GM19455 (cell line): ENCODE results near the gene OR6C1.
"Not testable (repeated sequence)": the region's sequence is repeated elsewhere in the genome, so short reads cannot be mapped to it uniquely, and the experiment has no call there.

Source experiments
- ATAC-seq: cut with Tn5 transposase; IDR thresholded peaks from one replicate; pipeline ENCODE4 v1.9.1; 2021; ENCODE audit not compliant: unreplicated experiment

OR6C1 gene

GRCh38 chr12:55314043-55314442 is at the start of gene OR6C1:
OR6C1 (plus strand) TSS chr12:55314343; CDS start chr12:55320600, 6,257 bp downstream.
- no peak for ATAC-seq

- ATAC-seq = no peak
Measured at GRCh38 chr12:55280991-55281390, 33.2 kb upstream of the OR6C1 start.

DNA sequence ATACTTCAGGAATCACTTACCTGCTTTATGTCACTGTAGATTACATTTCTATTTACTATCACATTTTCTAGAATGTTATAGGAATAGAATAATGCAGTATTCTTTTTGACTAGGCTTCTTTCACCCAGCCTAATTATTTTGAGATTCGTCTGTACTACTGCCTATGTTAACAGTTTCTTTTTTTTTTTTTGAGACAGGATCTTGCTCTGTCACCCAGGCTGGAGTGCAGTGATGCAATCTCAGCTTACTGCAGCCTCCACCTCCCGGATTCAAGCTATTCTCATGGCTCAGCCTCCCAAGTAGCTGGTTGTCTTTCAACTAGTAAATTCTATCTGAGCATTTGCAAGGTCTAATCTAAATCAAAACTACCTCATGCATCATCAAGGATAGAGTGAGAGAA is 24.1 kb upstream of the OR6C1 start:
- ATAC-seq = no peak

DNA sequence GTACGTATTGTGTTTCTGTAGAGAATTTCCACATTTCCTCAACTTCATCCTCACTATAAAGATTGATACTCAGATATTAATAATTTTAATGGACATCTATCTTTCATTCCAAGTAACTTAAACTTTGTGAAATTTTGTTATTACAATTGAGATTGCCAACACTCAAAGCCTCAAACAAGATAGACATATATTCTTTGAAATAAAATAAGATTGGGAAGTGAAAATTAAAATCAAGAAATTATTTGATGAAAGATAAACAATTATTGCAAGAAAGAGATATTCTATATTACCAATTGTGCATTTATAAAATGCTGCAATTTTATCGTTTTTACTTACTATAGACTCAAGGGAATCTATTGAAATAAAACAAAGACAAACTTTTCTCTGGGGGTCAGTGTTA is 17.7 kb upstream of the OR6C1 start, which contains the start of gene OR6C6:
Gene OR6C6 (minus strand): TSS at position 101 of the 400 bp plus-strand sequence. CDS start 1,337 bp downstream, outside the sequence.
- ATAC-seq = no peak

DNA sequence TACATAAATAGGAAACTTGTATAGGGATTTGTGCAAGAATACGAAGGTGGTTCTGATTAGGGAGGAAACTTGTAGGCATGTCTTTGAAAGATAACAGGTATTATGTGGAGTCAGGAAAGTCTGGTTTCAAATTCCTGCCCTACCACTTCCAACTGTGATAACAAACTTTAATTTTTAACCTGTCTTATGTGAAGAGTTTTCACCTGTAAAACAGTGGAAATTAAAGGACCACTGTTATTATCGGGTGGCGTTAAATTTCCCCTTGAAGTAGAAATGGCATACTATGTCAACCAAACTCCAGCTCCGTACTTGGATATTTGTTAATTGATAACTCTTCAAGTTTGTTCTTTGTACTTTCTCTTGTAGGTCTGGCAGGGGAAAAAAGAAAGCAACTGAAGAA is 6.1 kb downstream of the OR6C1 start:
- no peak for ATAC-seq

- not testable (repeated sequence) for ATAC-seq
Measured at GRCh38 chr12:55325801-55326200, 11.7 kb downstream of the OR6C1 start.

DNA sequence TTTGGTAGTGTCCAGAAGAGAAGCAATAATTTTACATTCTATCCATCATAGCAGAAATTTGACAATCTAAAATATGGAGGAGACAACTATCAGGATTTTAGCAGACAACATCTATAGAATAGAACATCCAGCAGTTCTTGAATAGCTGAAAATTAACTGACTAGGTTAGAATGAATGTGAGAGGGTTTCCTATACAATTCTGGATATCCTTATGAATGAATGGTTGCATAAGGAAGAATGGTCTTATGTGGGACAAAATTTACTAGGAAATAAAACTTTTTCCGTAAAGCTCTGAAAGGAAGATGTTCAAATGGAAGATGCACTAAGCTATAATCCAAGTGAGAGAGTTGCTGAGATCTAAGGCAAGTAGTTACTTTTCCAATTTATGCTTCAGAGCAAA is 16.3 kb downstream of the OR6C1 start, which contains the start of gene OR6C3:
Gene OR6C3 (plus strand): TSS at position 301 of the 400 bp plus-strand sequence. CDS start 955 bp downstream, outside the sequence.
- no peak for ATAC-seq

- no peak for ATAC-seq
Measured at GRCh38 chr12:55336002-55336401, 21.9 kb downstream of the OR6C1 start.

- ATAC-seq = not testable (repeated sequence)
Measured at GRCh38 chr12:55355338-55355737, 41.2 kb downstream of the OR6C1 start.

GRCh38 chr12:55362675-55363074 is 48.5 kb downstream of the OR6C1 start, which contains the start of gene OR6C75:
OR6C75 (plus strand) TSS chr12:55362975; CDS start chr12:55365111, 2,136 bp downstream.
- ATAC-seq = no peak

DNA sequence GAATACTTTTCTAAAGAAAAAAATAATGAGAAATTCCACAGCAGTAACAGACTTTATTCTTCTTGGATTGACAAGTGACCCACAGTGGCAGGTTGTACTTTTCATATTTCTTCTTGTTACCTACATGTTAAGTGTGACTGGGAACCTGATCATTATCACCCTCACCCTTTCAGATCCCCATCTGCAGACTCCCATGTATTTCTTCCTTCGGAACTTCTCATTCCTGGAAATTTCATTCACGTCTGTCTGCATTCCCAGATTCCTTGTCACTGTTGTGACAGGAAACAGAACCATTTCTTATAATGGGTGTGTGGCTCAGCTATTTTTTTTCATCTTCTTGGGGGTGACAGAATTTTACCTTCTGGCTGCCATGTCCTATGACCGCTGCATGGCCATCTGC is 50.9 kb downstream of the OR6C1 start:
- ATAC-seq = no peak
